ENCODE results near the gene ZNF613. TPM values are rescaled to one million over a fixed set of nuclear protein-coding genes. Genes with fewer than 3 reads are reported as not detected.

Gene ZNF613
- total and polyA plus RNA-seq, 2 donors (not counting 1 experiment from before 2014, with no cell fraction given) = 3.0 to 7.0 TPM

DNA sequence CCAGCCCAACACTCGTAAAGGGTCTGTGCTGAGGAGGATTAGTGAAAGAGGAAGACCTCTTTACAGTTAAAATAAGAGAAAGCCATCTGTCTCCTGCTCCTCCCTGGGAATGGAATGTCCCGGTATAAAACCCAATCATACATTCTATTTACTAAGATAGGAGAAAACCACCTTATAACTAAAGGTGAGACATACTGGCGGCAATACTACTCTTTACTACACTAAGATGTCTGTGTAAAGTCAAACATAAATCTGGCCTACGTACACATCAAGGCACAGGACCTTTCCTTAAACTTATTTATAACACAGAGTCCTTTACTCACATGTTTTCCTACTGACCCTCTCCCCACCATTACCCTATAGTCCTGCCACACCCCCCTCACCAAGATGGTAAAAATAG is 56.1 kb downstream of the ZNF613 start:
- Histone ChIP-seq H3K36me3 (replicated peaks in 1 of 2; ENCODE audit: control extremely low read depth in 1 of 2, control insufficient read depth in 1 of 2, extremely low read depth in 1 of 2, insufficient read depth in 2 of 2, low read length in 1 of 2) (peaks cover 1 to 36% of the 10 kb centered on the region in 2 experiments), H3K9ac (ENCODE audit: low read length) (no peak overlapping the region), H3K4me2 (replicated peaks; ENCODE audit: low read depth, low read length, poor library complexity, severe bottlenecking) (no peak overlapping the region), H3K4me3 (ENCODE audit: control extremely low read depth in 1 of 5, extremely low read depth in 1 of 5, insufficient read depth in 1 of 5, low read depth in 2 of 5, low read length in 4 of 5) (no peak overlapping the region), H3K27me3 (replicated peaks in 1 of 4; ENCODE audit: control extremely low read depth in 1 of 4, control insufficient read depth in 3 of 4, insufficient read depth in 4 of 4, low read length in 3 of 4) (no peaks in the 10 kb centered on the region), H3K79me2 (ENCODE audit: control insufficient read depth, insufficient read depth, low read length) (peaks cover 87% of the 10 kb centered on the region), H3K27ac (ENCODE audit: low read length in 2 of 2) (no peak overlapping the region), H4K20me1 (ENCODE audit: control insufficient read depth, insufficient read depth, low read length, poor library complexity, severe bottlenecking) (no peaks in the 10 kb centered on the region), H2AFZ (ENCODE audit: insufficient read depth, low read depth, low read length, poor library complexity, severe bottlenecking) (no peak overlapping the region), H3K9me3 (ENCODE audit: control extremely low read depth in 1 of 3, control insufficient read depth in 2 of 3, insufficient read depth in 1 of 3, low read length in 2 of 3) (peaks cover 9 to 83% (median 64%) of the 10 kb centered on the region in 3 donors), H3K4me1 (ENCODE audit: control insufficient read depth in 2 of 2, insufficient read depth in 2 of 2, low read length in 2 of 2) (peaks cover 5 to 15% of the 10 kb centered on the region in 2 donors)
- peaks cover 16% of the 10 kb centered on the region for H3K4me1 Mint-ChIP-seq
- H3K27ac Mint-ChIP-seq = no peak overlapping the region
- POLR2A ChIA-PET = no interaction called here
- intact Hi-C loops (cut with micrococcal nuclease) = no loop called here
- H3K27me3 Mint-ChIP-seq = no peaks in the 10 kb centered on the region
- no CpG with 5 or more reads among the region's 4 CpGs for WGBS (ENCODE audit: insufficient coverage)
- ATAC-seq (ENCODE audit: low read depth) (no peak), DNase-seq (no peak)
- H3K9me3 Mint-ChIP-seq (ENCODE audit: insufficient read depth) = peaks cover 25% of the 10 kb centered on the region
- CTCF ChIA-PET = no interaction called here
- no peak overlapping the region for H3K4me3 Mint-ChIP-seq
- no peak for TF ChIP-seq EZH2 (IDR thresholded peaks at IDR 0.05; ENCODE audit: borderline replicate concordance, insufficient read depth, low read depth, low read length, poor library complexity, severe bottlenecking)
- no peak for TF ChIP-seq CTCF (IDR thresholded peaks at IDR 0.05)

Measured in B cell (primary cell).